NCI-H2171 treated with DMSO at 0.1 percent for 48 hours (cell line): Measurements from ENCODE around the gene PAOX.
"Not testable (repeated sequence)": the region's sequence is repeated elsewhere in the genome, so short reads cannot be mapped to it uniquely, and the experiment has no call there.

Experiments
- DNase-seq: peaks from one replicate; lab custom pipeline; 2025; lab: John Stamatoyannopoulos, UW

The PAOX gene

DNA sequence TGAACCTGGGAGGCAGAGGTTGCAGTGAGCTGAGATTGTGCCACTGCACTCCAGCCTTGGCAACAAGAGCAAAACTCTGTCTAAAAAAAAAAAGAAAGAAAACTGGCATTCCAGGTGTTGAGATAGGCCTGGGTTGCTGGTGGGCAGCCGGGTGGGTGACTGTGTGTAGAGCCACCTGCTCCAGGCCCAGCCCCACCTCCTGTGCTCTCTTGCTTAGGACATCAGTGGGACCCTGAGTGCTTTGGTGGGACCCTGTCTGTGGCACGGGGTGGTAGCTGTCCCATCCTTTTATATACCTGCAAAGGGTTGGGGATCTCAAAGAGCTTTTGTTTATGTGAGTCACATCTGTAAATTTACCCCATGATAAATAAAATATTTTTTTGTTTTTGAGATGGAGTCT lies 6.2 kb downstream of the PAOX start:
- DNase-seq: no peak

DNA sequence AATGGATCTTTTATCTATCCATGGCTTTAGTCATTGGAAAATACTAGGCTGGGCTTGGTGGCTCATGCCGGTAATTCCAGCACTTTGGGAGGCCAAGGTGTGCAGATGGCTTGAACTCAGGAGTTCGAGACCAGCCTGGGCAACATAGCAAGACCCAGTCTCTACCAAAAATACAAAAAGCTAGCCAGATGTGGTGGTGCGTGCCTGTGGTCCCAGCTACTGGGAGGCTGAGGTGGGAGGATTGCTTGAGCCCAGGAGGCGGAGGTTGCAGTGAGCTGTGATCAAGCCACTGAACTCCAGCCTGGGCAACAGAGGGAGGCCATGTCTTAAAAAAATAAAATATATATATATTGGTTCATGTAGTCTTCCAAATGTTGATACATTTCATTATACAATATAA lies 7.9 kb downstream of the PAOX start:
- not testable (repeated sequence) for DNase-seq

DNA sequence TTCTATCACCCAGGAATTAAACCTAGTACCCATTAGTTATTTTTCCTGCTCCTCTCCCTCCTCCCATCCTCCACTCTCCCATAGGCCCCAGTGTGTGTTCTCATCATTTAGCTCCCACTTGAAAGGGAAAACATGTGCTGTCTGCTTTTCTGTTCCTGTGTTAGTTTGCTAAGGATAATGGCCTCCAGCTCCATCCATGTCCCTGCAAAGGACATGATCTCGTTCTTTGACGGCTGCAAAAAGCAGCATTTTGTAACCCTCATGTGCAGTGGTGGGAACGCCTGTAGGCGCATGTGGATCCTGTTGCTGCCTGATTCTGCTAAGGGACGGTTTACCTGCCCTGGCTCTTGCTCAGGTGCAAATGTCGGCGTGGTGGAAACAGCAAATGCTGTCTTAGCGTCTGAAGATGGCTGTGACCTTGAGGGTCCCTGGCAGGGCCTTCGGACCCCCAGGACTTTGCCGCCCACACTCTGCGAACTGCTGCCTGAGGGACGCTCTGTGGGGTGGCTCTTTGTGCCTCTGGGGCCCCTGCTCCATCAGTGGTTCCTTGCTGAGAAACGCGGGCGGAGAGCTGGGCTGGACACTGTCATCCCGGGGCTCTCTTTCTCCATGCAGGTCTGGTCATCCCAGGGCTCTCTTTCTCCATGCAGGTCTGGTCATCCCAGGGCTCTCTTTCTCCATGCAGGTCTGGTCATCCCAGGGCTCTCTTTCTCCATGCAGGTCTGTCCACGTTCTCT lies 9.3 kb downstream of the PAOX start:
- no peak for DNase-seq

DNA sequence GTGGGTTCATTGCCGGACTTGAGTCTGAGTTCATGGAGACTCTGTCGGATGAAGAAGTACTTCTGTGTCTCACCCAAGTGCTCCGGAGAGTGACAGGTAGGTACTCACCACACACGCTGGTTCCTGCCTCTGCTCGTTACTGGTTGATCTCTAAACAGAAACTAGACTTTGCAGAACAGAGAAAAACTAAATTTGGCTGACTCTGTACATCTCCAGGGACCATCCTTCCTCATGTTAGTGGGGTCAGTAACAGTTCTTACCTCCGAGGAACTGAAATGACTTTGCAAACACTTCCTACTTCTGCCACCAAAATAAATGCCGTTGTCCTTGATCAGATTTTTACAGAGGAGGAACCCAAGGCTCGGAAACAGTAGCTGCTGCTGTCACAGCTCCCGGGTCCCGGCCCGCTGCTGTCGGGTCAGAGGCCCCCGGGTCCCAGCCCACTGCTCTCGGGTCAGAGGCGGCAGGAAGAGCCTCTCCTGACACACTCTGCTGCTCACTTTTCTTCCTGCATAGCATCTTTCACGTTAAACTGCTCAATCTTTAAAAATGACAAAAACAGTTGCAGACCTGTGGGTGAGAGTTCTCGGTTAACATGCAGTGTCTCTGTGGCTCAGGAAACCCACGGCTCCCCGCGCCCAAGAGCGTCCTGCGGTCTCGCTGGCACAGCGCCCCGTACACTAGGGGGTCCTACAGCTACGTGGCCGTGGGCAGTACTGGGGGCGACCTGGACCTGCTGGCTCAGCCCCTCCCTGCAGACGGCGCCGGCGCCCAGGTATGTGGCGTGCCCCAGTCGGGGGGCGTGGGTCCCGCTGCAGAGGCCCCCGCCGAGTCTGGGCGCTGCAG lies 10.1 kb downstream of the PAOX start:
- DNase-seq: no peak

DNA sequence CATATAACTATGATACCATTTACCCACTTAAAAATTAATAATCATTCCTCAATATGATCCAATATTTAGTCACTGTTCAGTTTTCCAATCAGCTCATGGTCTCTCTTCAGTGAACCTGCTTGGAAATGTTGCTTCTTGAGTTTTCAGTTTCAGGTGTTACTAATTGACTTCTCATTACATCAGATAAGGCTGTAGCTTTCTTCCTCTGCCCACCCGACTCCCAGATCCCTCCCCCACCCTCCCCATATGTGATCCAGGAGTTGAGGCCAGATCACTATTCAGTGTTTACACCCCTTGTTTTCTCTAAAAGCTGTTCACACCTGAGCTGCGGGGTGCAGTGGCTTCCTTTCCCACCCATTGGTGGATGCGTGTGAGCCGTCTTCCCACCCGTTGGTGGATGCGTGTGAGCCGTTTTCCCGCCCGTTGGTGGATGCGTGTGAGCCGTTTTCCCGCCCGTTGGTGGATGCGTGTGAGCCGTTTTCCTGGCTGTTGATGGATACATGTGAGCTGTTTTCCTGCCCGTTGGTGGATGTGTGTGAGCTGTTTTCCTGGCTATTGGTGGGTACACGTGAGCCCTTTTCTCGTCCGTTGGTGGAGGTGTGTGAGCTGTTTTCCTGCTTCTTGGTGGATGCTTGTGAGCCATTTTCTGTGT lies 11.7 kb downstream of the PAOX start:
- no peak for DNase-seq

DNA sequence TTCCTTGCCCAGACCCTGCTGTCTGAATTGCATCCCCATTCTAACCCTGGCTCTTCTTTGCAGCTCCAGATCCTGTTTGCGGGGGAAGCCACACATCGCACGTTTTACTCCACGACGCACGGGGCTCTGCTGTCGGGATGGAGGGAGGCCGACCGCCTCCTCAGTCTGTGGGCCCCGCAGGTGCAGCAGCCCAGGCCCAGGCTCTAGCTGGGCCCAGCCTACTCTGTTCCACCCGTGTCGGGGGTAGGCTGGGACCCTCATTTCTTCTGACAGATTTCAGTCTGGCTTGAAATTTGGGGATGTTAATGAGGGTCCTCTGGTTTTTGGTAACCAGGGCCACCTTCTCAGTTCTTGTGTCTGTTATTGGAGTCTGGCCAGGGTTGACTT lies 12.2 kb downstream of the PAOX start:
- no peak for DNase-seq

DNA sequence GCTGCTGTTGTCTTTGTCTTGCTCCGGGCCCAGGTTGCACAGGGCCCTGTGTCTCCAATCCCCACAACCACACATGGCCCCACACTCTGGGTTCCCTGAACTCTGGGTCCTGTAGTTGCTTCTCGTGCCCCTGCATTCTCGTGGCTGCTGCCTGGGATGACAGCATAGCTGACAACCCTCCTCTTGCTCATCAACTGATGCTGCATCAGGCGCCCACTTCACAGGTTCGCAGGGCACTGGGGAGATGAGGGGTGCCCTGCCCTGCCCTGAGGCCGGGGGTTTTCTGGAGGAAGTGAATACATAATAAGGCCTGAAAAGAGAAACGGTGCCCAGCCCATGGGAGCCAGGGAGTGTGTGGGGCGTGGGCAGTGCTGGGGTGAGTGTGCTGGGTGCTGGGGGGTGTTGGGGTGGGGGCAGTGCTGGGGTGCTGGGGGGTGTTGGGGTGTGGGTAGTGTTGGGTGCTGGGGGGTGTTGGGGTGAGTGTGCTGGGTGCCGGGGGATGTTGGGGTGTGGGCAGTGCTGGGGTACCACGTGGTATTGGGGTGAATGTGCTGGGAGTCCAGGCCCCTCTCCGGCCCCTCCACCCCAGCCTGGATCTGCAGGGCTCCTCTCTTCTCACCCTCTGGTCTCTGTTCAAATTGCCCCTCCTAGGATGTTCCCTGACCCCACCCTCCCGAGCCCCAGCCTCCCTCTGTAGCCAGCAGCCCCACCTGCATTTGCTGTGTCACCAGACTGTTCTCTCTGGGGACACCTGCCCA lies 12.9 kb downstream of the PAOX start:
- no peak for DNase-seq

DNA sequence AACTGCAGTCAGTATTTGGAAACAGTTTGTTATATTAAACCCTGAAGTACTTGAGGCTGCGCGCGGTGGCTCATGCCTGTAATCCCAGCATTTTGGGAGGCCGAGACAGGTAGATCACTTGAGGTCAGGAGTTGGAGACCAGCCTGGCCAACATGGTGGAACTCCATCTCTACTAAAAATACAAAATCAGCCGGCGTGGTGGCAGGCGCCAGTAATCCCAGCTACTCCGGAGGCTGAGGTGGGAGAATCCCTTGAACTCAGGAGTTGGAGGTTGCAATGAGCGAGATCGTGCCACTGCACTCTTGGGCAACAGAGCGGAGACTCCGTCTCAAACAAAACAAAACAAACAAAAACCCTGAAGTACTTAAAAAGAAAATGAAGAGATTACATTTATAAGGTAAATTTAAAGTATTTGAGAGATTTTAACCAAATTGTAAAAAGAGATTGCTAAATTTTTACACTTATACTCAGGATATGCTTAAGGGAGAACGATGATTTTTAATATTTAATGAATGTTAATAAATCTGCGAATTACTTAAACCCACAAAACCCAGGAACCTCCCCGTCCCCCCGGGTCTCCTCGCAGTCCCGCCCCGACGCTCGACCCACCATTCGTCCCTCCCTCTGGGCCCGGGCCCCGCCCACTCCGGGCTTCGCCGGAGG lies 14.5 kb downstream of the PAOX start:
- no peak for DNase-seq

DNA sequence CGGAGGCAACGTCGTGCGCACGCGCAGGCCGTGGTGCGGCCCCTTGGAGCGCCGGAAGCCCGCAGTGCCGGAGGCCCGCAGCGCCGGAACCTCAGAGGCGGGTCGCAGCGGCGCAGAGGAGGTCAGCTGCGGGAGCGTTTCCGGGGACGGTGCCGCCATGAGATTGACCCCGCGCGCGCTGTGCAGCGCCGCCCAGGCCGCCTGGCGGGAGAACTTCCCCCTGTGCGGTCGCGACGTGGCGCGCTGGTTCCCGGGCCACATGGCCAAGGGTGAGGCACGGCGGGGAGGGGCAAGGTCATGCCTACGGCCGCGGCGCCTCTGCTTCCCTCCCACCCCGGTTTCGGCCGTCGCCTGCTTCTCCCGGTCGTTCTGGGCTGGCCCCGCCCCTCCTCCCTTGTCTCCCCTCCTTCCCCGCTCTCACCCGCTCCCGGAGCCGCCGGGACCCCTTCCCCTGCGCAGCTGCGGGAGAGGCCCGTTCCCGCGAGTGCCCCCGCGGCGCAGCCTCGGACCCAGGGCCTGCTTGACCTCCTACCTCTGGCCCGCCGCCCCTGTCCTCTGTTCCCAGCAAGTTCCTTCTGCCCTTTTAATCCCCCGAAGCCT lies 15.1 kb downstream of the PAOX start, which contains the start of gene MTG1:
MTG1 (plus strand) TSS at position 94 of the 600 bp plus-strand sequence; CDS start at position 158, 64 bp downstream.
- peak; percentile 79 for DNase-seq

DNA sequence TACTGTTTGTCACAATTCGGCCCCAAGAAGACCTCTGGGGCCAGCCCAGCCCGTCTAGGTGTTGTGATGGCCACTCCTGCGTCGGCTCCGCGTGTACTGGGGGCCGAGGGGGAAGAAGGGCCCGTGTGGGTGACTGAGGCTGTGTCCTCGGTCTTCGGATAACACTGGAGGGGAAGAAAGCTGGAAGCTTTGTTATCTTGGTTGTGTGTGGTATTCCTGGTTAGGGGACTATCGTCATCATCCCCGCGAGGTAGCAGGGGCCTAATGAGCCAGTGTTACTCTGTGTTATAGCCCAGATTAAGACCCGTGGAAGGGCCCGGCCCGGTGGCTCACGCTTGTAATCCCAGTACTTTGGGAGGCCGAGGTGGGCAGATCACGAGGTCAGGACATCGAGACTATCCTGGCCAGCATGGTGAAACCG lies 15.7 kb downstream of the PAOX start:
- DNase-seq: no peak

DNA sequence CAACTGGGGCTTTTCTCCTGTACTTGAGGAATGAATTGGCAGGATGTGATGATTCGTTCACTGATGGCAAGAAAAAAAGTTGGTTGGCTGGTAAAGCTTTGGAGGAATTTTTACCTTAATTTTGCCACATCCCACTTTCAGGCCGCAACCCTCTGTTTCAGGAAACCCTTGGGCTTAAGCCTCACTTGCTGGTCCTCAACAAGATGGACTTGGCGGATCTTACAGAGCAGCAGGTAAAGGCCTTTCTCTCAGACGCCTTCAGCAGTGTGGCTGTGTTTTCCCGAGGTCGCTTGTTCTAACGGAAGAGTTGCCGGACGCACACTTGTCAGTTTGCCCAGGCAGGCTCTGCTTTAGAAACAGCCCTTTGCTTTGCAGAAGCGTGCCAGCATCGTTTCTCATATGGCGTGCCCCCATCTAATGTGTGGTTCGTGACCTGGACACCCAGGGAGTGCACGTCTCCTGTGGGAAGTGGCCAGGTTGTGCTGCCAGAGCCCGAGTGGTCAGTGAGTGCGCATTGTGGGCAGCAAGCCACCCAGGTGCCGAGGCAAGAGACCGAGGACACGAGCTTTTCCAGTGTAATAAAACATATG lies 17.1 kb downstream of the PAOX start:
- no peak for DNase-seq

DNA sequence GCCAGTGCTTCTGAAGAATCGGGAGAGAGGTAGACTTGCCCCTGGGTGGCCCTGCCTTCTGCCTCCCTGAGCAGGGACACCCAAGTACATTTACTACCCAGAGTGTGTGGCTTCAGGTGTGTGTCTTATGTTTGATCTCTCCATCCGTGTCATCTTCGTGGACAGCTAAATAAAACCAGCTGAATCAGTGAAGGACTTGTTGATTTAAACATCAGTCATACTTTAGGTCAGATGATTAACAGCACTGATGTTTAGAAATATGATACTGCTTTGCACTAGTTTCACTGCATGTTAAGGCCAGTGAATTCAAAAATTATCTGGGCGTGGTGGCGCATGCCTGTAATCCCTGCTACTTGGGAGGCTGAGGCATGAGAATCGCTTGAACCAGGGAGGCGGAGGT lies 18.9 kb downstream of the PAOX start:
- no peak for DNase-seq

DNA sequence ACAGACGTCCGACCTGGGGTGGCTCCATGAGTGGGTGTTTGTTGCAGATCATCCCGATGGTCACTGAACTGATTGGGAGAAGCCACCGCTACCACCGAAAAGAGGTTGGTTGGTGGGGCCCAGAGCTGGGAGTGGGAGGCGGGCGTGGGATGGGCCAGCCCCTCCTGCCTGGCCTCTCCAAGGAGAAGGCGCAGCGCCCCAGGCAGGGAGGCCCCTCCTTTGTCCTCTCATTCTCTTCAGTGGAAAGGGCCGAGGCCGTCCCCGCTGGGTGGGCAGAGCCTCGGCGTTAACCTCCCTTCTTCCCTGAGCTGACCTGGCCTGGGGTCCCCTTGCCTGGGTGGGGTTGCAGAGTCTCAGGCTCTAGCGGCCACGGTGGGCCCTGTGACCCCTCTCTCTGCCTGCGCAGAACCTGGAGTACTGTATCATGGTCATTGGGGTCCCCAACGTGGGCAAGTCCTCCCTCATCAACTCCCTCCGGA lies 20.1 kb downstream of the PAOX start:
- no peak for DNase-seq

DNA sequence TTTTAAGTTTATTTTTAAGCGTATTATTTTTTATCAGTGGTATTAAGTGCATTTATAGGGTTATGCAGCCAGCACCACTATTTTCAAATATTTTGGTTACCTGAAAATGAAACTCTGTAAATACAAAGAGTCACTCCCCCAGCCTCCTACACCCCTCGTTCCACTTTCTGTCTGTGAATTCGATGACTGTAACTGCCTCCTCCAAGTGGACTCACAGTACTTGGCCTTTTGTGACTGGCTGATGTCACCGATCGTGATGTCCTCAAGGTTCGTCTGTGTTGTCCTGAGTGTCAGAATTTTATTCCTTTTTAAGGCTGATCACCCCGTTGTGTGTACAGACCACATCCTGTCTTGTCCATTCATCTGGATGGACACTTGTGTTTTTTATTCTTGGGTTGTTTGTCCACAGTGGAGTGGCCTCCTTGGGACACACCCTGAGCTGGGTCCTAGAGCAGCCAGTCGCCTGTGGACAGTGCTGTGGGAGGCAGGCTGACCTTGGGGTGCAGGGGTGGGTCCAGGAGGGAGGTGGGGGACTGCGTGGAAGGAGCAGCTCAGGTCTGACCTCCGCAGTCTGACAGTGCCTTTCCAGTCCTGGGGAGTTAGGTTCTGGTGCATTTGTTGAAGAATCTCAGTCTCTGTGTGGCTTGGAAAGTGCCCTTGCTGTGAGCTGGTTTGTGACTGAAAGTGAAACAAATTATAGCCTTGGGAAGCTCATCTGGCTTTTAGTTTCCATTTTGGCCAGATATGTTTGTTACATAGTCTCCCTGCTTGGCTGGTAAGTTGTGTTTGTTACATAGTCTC lies 21.8 kb downstream of the PAOX start:
- DNase-seq: no peak

DNA sequence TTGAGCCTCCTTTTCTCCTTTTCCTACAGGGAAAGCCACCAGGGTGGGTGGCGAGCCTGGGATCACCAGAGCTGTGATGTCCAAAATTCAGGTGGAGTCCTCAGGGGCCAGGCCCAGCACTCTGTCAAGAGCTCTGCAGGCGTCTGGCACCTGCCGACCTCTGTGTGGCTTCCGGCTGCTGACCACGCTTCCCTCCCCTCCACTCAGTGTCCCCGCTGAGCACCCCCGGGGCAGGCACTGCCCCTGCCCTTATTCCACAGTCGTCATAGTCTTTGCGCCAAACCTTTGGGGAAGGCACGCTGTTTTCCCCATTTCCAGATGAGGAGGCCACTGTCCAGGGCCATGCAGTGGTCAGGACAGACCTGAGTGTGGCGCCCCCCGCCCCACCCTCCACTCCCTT lies 22.4 kb downstream of the PAOX start:
- no peak for DNase-seq

DNA sequence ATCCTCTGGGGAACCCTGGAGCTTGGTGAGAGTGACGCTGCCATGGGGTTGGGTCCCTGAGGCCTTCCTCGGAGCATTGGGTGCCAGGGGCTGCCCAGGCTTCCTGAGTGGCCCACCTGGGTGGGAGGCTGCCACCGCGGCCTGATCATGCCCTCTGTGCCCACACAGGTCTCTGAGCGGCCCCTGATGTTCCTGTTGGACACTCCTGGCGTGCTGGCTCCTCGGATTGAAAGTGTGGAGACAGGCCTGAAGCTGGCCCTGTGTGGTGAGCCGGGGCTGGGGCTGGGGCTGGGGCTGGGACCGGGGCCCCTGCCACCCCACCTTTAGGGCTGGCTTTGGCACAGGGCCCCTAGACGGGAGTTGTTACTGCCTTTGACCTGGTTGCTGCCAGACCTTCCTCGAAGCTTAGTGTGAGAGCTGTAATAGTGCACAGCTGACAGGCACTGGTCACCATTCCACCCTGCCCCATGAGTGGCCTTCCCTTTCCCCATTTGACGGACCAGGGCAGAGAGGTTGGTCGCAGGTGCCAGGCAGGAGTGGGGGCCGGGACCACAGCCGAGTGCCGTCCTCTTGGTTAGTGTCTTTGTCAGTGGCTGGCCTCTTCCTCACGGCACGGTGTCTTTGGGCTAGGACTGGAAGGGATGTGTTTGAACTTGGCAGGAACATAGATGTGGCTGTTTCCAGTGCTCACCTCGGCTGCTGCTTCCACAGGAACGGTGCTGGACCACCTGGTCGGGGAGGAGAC lies 23.1 kb downstream of the PAOX start:
- DNase-seq: no peak

DNA sequence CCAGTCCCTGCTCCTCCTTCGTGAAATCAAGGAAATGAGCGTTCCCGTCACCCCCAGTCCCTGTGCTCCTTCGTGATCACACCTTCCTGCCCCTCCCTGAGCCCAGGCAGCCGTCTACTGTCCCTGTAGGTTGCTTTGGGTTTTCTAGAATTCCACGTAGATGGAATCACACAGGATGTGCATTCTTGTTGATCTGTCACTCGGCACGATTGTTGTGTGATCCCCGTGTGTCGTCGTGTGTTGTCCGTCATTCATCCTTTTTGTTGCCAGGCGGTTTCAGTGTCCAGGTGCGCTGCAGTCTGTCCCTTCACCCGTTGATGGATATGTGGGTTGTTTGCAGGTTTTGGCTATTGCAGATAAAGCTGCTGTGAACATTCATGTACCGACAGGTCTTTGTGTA lies 24.3 kb downstream of the PAOX start:
- DNase-seq: no peak

DNA sequence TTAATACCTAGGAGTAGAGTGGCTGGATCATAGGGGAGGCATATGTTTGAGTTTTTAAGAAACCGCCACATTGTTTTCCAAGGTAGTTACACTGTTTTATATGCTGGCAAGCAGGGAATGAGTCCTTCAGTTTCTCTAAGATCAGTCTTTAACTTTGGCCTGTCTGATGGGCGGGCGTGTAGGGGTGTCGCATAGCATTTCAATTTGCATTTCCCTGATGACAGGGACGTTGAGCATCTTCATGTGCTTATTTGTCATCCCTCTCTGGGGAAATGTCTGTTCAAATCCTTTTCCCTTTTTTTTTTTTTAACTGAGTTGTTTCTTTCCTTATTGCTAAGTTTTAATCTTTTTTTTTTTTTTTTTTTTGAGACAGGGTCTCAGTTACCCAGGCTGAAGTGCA lies 24.7 kb downstream of the PAOX start:
- DNase-seq: no peak

DNA sequence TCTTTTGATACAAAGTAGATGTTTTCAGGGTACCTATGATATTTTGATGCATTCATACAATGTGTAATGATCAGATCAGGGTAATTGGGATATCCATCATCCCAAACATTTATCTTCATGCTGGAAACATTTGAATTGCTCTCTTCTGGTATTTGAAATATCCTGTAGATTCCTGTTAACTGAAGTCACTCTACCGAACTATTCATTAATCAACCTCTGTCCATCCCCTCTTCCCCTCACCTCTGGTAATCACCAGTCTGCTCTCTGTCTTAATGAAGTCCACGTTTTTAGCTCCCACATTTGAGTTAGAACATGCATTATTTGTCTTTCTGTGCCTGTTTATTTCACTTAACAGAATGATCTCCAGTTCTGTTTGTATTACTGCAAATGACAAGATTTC lies 26.2 kb downstream of the PAOX start:
- no peak for DNase-seq
